Astrocyte (in vitro differentiated cells and primary cell): ENCODE measurements around the gene CTNNA2.

Experiments
- EZH2 ChIP-seq: IDR thresholded peaks from 2 replicates; pipeline ENCODE4 v1.6.1; 2012; ENCODE audit warnings: mild to moderate bottlenecking, low read length, inconsistent platforms; ENCODE audit not compliant: insufficient read depth
- TF ChIP-seq, protein P1 (sequence below): IDR thresholded peaks from 2 replicates; pipeline ENCODE4 v1.5.1; 2011; ENCODE audit warnings: low read depth, mild to moderate bottlenecking, inconsistent platforms, low read length, moderate library complexity; ENCODE audit not compliant: insufficient read depth

DNA sequence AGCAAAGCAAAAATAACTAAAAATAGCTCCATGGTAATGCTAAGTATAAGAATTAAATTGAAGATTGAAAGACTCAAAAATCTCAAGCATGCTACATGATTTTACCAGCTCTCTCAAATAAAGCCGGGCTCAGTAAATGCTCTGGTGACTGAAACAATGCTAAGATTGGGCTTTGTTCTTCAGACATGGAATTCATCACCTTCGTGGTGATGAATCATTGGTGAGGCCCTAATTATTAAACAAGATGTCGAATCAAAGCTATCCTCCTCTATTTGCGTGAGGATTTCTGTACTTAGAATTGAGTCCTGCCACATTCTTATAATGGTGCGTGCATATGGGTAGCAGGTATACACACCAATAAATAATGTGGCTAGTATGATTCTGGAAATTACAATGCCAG, 850.5 kb downstream of the CTNNA2 start:
- TF ChIP-seq, protein P1, sequence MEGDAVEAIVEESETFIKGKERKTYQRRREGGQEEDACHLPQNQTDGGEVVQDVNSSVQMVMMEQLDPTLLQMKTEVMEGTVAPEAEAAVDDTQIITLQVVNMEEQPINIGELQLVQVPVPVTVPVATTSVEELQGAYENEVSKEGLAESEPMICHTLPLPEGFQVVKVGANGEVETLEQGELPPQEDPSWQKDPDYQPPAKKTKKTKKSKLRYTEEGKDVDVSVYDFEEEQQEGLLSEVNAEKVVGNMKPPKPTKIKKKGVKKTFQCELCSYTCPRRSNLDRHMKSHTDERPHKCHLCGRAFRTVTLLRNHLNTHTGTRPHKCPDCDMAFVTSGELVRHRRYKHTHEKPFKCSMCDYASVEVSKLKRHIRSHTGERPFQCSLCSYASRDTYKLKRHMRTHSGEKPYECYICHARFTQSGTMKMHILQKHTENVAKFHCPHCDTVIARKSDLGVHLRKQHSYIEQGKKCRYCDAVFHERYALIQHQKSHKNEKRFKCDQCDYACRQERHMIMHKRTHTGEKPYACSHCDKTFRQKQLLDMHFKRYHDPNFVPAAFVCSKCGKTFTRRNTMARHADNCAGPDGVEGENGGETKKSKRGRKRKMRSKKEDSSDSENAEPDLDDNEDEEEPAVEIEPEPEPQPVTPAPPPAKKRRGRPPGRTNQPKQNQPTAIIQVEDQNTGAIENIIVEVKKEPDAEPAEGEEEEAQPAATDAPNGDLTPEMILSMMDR, result no peak
- no peak for TF ChIP-seq EZH2
